Stimulated activated CD8-positive, alpha-beta memory T cell treated with anti-CD3 and anti-CD28 coated beads, Interleukin-2, amount 100 ng/mL, for 1 hour (primary cell): Measurements from ENCODE around the gene CFD.
"Not testable (repeated sequence)": the region's sequence is repeated elsewhere in the genome, so short reads cannot be mapped to it uniquely, and the experiment has no call there.

Experiments used
- DNase-seq, 2 donors: peaks; one replicate each; pipeline ENCODE4 v3.0.0-alpha.2; 2020; ENCODE audit warnings: low read depth in 2 of 2

CFD gene

GRCh38 chr19:858868-859843 lies at the start of gene CFD:
Gene CFD, plus strand, starts transcription at chr19:859664. Its CDS starts 26 bp downstream, at chr19:859690.
- no peak for DNase-seq

DNA sequence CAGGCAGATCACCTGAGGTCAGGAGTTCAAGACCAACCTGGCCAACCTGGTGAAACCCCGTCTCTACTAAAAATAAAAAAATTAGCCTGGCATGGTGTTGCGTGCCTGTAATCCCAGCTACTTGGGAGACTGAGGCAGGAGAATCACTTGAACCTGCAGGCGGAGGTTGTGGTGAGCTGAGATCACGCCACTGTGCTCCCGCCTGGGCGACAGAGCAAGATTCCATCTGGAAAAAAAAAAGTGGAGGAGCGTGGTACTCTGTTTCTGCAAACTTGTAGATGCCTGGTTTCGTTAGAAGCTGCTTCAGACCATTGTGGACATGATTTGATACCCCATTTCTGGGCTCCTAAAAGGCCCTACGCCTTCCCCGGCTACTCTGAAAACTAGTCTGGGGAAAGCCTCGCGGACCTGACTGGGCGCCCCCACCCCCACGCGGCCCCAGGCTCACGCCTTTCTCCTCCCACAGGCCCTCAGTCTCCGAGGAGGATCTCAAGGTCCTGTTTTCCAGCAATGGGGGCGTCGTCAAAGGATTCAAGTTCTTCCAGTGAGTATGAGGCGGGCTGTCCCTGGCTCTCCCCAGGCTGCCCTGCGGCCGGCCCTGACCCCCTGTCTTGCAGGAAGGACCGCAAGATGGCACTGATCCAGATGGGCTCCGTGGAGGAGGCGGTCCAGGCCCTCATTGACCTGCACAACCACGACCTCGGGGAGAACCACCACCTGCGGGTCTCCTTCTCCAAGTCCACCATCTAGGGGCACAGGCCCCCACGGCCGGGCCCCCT lies 49.2 kb upstream of the CFD start:
- no peak for DNase-seq

- DNase-seq: no peak
Observed at GRCh38 chr19:810883-811489, 48.5 kb upstream of the CFD start.

GRCh38 chr19:811506-812048 lies 47.9 kb upstream of the CFD start:
- DNase-seq: no peak

GRCh38 chr19:812049-812746 lies 47.3 kb upstream of the CFD start:
- DNase-seq: no peak

GRCh38 chr19:812747-813218 lies 46.7 kb upstream of the CFD start:
- no peak for DNase-seq

DNA sequence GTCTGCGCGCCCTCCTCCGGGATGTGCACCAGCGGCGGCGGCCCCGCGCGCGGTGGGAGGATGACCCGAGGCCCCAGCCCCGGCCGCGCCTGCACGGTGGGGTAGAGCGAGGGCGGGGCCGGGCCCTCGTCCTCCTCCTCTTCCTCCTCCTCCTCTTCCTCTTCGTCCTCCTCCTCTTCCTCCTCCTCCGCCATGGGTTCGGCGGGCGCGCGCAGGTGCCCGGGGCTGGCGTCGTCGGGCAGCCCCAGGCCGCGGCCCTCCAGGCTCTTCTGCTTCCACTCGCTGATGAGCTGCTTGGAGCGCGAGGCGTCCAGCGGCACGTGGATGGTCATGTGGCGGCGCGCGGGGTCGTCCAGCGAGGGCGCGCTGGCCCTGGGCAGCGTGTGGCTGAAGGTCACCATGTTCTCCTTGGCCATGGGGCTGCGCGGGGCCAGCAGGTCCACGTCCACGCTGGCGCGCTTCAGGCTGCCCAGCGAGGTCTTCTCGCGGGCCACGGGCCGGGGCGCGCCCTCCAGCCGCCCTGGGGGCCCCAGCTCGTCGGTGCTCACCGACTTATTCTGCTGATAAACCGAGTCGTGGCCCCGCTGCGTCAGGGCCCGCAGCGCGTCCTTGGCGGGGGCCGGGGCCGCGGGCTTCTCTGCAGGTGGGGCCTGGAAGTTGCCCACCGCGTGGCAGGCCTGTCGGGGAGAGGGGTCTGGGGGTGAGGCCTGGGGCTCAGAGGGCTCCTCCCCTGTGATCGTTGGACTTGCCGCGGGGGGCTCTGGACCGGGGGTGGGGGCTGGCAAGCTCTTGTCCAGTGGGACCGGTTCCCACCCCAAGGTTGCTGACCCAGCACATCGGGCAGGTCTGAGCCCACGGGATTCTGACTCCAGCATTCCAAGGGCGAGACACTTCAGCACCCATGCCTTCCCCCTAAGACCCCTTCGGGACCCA lies 46.0 kb upstream of the CFD start:
- DNase-seq: no peak

DNA sequence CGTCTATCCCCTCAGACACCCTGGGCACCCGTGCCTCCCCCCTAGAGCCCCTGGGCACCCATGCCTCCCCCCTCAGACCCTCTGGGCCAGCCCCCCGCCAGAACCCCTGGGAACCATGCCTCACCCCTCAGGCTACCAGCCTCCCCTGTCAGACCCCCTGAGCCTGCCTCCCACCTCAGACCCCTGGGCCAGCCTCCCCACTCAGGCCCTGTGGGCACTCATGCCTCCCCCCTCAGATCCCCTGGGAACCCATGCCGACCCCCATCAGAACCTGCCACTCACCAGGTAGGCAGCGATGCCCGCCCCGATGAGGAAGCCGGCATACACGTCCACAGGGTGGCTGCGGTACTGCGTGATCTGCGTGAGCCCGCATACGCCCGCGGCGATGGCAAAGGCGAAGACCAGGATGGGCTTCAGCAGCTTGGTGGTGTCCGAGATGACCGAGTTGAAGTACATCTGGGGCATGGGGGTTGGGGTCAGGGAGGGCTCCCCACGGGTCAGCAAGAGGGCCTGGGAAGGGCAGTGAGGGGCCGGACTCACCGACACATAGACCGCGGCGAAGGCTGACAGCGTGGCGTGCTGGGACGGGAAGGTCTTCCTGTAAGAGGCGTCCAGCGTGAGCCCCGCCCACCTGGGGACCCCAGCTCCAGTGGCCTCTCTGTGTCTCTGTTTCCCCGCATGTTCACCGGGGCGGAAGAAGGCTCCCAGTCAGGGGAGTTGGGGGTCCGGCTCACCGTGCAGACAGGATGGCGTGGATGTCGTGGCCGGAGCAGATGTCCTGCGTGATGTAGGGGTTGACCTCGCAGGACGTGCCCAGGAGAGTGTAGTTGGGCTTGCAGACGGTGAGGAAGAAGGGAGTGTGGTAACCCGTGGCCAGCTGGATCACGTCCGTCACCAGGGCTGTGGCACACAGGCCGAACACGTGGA lies 45.0 kb upstream of the CFD start:
- no peak for DNase-seq

GRCh38 chr19:815079-815774 lies 44.2 kb upstream of the CFD start:
- DNase-seq: no peak

- no peak for DNase-seq
Observed at GRCh38 chr19:815775-816499, 43.5 kb upstream of the CFD start.

DNA sequence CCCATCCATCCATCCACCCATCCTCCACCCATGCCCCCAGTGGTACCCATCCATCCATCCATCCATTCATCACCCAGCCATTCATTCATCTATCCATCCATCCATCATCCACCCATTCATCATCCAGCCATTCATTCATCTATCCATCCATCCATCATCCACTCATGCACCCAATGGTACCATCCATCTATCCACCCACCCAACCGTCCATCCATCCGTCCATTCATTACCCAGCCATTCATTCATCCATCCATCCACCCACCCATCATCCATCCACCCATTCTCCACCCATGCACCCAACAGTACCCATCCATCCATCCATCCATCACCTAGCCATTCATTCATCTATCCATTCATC lies 43.0 kb upstream of the CFD start:
- no peak for DNase-seq

DNA sequence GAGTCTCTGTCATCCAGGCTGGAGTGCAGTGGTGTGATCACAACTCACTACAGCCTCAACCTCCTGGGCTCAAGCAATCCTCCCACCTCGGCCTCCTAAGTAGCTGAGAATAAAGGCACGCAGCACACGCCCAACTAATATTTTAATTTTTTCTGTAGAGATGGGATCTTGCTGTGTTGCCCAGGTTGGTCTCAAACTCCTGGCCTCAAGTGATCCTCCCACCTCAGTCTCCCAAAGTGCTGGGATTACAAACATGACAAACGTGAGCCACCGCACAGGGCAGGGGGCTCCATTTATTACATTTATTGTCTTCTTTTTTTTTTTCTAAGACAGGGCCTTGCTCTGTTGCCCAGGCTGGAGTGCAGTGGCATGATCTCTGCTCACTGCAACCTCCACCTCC lies 39.3 kb upstream of the CFD start:
- not testable (repeated sequence) for DNase-seq

GRCh38 chr19:821231-821824 lies 38.1 kb upstream of the CFD start:
- DNase-seq: no peak

DNA sequence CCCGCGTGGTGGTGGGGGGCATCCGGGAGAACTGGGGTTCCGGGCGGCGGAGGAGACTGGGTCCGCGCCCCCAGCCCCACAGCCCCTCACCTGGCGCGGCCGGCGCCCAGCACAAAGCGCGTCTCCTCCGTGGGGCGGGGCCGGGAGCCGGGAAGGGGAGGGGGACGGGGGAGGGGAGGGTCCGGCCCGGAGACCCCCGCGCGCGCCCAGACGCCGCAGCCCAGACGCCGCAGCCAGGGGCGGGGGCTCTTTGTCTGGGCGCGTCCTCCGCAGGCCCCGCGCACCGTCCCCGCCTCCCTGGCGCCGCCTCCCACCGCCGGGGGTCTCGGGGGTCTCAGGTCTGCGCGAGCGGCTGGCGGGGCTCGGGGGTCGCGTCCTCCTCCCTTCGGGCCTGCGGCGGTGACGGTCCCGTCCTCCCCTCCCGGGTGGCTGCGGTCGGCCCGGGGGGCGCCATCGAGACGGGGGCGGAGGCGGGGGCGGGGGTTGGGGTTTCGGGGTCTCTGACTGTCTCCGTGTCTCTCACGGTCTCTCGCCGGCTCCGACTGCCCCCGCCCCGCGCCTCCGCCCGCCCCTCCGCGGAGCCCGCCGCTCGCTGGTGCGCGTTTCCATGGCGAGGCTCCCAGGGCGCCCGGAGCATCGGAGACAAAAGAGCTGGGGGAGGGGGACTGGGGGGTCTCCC lies 37.5 kb upstream of the CFD start, which contains the start of gene PLPPR3:
TSS of gene PLPPR3 (minus strand) at position 131 of the 679 bp plus-strand sequence. CDS start 396 bp downstream, outside the sequence.
- no peak for DNase-seq

DNA sequence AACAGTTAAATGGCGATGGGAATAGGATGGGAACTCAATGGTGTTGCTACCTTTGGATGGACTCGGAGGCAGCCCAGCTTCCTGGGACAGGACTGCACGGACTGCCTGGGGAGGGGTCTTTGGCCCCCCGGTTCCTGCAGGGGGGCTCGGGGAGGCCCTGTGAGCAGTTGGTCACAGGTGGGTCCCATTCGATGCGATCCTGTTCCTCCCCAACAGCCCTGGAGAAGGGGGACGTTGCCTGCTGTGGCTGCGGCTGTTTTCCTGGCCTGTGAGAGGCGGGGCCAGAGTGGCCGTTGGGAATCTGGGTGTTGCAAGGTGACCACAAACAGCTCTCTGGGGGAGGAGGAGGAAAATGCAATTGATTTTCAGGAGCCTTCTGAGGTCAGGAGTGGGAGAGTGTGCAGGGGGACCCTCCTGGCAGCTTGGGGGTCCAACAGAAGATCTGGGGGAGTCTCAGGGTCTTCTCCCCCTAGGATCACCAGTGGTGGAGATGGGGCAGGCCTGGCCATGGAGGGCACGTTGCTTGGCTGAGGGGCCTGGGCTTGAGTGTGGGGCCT lies 35.8 kb upstream of the CFD start:
- no peak for DNase-seq

- DNase-seq: no peak
Observed at GRCh38 chr19:824885-825284, 34.6 kb upstream of the CFD start.
